ENCODE data around the gene CSNK1G2.

CSNK1G2 gene

DNA sequence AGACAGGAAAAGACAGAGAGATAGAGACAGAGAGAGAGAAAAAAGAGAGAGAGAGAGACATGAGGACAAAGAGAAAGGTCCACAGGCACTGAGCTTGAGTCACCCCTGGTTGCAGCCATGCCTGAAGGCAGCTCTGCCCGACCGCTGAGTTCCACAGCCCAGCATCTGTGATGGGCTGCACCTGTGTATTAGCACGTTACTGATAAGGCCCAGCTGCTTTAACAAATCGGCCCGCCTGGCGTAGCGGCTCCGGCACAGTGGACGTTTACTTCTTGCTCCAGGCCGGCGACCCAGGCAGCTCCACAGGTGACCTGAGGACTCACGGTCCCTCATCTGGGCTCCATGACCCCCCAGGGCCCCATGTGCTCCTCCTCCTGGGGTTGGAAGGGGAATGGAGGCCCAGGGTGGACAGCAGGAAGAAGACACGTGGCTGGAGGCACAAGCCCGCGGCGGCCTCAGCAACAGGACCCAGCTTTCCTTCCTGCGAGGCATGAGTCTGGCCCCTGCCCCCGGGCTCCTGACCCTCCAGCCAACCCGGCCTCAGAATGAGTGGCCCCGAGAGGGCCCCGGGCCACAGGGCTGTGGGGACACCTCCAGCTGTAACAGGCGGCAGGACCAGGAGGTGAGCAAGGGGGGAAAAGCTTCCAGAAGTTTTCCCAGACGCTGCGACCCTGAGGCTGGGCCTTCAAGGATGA is 3.9 kb upstream of the CSNK1G2 start:
- TF ChIP-seq, protein P1, sequence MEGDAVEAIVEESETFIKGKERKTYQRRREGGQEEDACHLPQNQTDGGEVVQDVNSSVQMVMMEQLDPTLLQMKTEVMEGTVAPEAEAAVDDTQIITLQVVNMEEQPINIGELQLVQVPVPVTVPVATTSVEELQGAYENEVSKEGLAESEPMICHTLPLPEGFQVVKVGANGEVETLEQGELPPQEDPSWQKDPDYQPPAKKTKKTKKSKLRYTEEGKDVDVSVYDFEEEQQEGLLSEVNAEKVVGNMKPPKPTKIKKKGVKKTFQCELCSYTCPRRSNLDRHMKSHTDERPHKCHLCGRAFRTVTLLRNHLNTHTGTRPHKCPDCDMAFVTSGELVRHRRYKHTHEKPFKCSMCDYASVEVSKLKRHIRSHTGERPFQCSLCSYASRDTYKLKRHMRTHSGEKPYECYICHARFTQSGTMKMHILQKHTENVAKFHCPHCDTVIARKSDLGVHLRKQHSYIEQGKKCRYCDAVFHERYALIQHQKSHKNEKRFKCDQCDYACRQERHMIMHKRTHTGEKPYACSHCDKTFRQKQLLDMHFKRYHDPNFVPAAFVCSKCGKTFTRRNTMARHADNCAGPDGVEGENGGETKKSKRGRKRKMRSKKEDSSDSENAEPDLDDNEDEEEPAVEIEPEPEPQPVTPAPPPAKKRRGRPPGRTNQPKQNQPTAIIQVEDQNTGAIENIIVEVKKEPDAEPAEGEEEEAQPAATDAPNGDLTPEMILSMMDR (IDR thresholded peaks at IDR 0.05; ENCODE audit: low read depth, low read length), result no peak

DNA sequence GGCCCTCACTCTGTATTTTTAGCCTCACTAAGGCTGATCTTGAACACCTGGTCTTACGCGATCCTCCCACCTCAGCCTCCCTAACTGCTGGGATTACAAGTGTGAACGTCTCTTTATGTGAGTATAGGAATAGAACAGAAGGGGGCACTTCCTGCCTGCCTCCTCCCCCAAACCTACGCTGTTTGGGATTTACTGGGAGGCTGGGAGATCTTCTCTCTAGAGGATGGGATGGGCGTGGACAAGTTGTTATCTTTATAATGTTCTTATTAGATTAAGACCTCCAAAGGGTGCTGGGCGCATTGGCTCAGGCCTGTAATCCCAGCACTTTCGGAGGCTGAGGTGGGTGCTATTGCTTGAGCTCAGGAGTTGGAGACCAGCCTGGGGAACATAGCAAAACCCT is 2.9 kb upstream of the CSNK1G2 start:
- TF ChIP-seq, protein P1 (IDR thresholded peaks at IDR 0.05; ENCODE audit: low read depth, low read length), result no peak
- no peak for DNase-seq (ENCODE audit: extremely low read depth, low read depth)

More for the DNA sequence above, 3.9 kb upstream of the CSNK1G2 start:
- no peak for DNase-seq (ENCODE audit: extremely low read depth, low read depth)

DNA sequence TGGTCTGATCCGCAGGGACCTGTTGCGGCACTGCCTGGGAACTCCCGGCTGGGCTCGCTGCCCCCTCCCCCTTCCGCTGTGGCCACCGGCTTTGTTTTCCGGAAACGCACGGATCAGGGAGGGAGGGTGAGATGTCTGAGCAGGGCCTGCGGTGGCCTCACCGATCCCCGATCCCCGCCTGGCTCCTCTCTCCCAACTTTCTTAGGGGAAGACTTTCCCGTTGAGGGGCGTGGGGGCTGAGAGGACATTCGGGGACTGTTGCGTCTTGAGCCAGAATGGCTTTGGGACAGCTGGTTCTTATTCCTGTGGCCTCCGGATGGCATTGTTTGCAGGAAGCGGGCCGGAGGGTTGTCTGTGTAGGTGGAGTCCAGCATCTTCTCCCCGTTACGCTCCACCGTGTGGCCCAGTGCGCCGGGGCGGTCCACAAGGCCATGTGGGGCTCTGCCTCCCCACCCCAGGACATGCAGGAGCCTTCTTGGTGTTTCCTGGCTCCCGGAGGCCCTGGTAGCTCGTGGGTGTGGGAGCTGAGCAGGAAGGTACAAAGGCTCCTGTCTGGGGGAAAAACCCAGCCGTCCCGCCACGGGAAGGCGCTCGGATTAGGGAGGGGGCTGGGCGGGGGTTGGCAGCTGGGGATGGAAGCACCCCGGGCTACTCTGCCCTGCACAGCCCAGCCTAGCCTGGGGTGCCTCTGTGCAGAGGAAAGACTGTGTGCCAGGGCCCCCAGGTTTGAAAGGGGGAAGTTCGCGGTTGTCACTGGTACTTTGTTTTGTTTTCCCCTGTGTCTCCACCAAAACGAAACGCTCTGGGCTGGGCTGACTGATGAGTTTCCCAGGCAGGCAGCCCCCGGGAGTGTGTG is 1.3 kb downstream of the CSNK1G2 start:
- no peak for DNase-seq (ENCODE audit: extremely low read depth, low read depth)
- TF ChIP-seq, protein P1 (IDR thresholded peaks at IDR 0.05; ENCODE audit: low read depth, low read length), result no peak

DNA sequence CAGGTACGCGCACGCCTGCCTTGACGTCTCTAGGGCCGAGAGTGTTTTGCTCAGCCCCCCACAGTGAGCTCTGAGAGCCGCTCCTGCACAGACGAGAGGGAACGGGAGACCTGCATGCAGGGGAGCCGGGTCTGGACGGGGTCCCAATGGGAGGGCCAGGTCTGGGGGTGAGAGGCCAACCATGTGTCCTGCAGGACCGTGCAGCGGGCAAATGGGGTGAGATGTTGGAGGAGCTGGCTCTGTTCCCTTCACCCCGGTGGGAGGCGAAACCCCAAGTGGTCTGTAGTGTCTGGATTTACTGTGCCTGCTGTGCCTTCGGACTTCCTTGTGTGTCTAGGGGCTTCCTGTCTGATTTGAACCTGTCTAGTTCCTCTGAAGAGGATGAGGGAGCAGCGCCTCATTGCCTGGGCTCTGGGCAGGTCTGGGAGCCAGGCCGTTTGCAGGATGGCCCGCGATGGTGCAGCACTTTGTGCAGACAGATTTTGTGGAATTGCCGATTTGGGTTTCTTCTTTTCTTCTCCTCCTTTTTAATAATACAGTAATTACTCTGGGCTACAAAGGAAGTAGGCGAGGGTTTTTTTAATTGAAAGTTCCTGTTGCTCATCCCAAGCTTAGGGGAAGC is 2.1 kb downstream of the CSNK1G2 start:
- DNase-seq (ENCODE audit: extremely low read depth, low read depth), result no peak
- TF ChIP-seq, protein P1 (IDR thresholded peaks at IDR 0.05; ENCODE audit: low read depth, low read length), result no peak

DNA sequence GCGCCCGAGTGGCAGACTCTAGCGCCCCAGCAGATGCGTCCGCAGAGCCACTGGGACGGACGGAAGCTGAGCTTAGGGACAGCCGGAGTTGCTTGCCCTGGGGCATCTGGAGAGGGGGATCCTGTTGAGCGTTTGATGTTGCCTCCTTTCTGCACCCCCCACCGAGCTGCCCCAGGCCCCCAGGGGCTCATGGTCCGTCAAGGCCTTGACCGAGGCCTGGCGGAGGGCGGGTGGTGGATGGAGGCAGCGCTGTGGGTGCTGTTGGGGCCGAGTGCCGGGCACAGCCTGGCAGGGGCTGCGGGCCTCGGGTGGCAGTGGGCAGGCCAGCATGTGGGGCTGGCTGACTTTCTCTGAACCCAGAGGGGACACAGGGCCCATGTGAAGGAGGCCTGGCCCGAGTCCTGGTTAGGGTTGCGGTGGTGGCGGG is 2.7 kb downstream of the CSNK1G2 start:
- TF ChIP-seq, protein P1 (IDR thresholded peaks at IDR 0.05; ENCODE audit: low read depth, low read length), result no peak
- no peak for DNase-seq (ENCODE audit: extremely low read depth, low read depth)

DNA sequence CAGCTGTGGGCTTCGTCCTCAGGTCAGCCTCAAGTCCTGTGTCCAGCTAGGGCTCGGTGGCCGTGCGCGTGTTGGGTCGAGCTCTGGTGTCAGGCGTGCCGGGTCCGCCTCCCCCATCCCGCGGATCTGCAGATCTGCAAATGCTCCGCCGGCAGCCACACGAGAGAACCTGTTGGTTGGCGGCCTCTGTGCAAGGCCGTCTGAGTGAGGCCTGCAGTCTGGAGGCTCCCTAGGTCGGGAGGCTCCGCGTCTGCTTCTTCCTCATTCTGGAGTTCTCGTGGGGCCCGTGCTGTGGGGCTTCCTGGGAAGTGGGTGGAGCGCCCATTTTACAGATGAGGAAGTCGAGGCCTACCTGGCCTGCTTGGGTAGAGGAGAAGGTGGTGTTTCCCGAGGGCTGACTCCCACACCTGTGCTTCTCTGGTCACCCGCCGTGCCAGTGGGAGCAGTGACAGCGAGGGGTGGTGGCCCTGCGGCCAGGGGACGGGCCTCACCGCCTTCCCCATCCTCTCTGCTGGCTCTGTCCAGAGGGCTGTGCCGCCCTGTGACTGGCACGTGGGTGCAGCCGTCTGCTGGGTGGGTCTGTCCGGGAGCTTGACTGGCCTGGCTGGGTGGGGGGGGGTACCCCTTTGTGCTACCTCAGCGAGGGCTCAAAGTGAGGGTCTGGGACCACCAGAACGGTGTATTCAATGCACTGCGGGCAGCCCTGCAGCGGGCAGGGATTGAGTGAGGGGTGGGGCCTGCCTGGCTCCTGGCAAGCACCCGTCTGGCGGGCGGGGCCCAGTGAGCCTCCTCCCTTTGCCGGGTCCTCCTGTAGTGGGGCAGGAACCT is 3.3 kb downstream of the CSNK1G2 start:
- TF ChIP-seq, protein P1 (IDR thresholded peaks at IDR 0.05; ENCODE audit: low read depth, low read length), result no peak
- DNase-seq (ENCODE audit: extremely low read depth, low read depth), result no peak

Measured in AG09319 (cell line).